ENCODE data around the gene RTEL1.

Gene RTEL1

GRCh38 chr20:63740627-63741353 is 82.7 kb downstream of the RTEL1 start:
- DNase-seq (ENCODE audit: low read depth in 3 of 3), result no peak

GRCh38 chr20:63741354-63741675 is 83.2 kb downstream of the RTEL1 start:
- DNase-seq (ENCODE audit: low read depth in 3 of 3), result no peak

GRCh38 chr20:63741676-63742380 is 83.7 kb downstream of the RTEL1 start:
- no peak for DNase-seq (ENCODE audit: low read depth in 3 of 3)

GRCh38 chr20:63742381-63743024 is 84.4 kb downstream of the RTEL1 start:
- no peak for DNase-seq (ENCODE audit: low read depth in 3 of 3)

GRCh38 chr20:63743210-63743970 is 85.3 kb downstream of the RTEL1 start:
- DNase-seq (ENCODE audit: low read depth in 3 of 3), result no peak

GRCh38 chr20:63744158-63744557 is 86.0 kb downstream of the RTEL1 start:
- no peak for DNase-seq (ENCODE audit: low read depth in 3 of 3)

GRCh38 chr20:63744574-63745423 is 86.7 kb downstream of the RTEL1 start:
- no peak for DNase-seq (ENCODE audit: low read depth in 3 of 3)

- no peak for DNase-seq (ENCODE audit: low read depth in 3 of 3)
These were observed 87.3 kb downstream of the RTEL1 start for GRCh38 chr20:63745424-63745805.

Measured in stimulated activated CD4-positive, alpha-beta T cell treated with anti-CD3 and anti-CD28 coated beads, TNF-alpha, amount 100 ng/mL, for 48 hours (primary cell).